Spleen (tissue), 7 donors: Measurements from ENCODE around the gene KDM5B.

Experiments
- POLR2A ChIP-seq, 3 donors: fragments of 450-650 bp; IDR thresholded peaks; one replicate each; pipeline ENCODE4 v1.5.1; 2017; ENCODE audit warnings: antibody characterized with exemption in 3 of 3, mild to moderate bottlenecking in 1 of 3
- POLR2AphosphoS5 ChIP-seq, 3 donors: sonication (generic); formaldehyde crosslinking; IDR thresholded peaks; one replicate each; pipeline ENCODE4 v1.5.1; 2017; ENCODE audit warnings: antibody characterized with exemption in 3 of 3
- TF ChIP-seq, protein P1 (sequence below), 11 experiments: fragments of 200-600 bp in 7 of 11; fragments of 450-650 bp in 4 of 11; sonication (generic) in 4 of 11; IDR thresholded peaks in 8 of 11; conservative IDR thresholded peaks in 3 of 11; 1 replicate in 7 of 11; 2 replicates in 4 of 11; pipeline versions ENCODE4 v1.4.0 to v1.8.0; 2016 to 2021; ENCODE audit warnings: antibody characterized with exemption in 11 of 11, inconsistent platforms in 4 of 11, mild to moderate bottlenecking in 1 of 11
- donor health status: DM: no; HTN: no; CAD: no; lungs with moderate emphysema.
- donor health status: DM: no; HTN: no; CAD: no.
- donor health status: DM: no; HTN: no; CAD: no.

- no peak for TF ChIP-seq POLR2A (IDR thresholded peaks at IDR 0.05)
- TF ChIP-seq, protein P1, sequence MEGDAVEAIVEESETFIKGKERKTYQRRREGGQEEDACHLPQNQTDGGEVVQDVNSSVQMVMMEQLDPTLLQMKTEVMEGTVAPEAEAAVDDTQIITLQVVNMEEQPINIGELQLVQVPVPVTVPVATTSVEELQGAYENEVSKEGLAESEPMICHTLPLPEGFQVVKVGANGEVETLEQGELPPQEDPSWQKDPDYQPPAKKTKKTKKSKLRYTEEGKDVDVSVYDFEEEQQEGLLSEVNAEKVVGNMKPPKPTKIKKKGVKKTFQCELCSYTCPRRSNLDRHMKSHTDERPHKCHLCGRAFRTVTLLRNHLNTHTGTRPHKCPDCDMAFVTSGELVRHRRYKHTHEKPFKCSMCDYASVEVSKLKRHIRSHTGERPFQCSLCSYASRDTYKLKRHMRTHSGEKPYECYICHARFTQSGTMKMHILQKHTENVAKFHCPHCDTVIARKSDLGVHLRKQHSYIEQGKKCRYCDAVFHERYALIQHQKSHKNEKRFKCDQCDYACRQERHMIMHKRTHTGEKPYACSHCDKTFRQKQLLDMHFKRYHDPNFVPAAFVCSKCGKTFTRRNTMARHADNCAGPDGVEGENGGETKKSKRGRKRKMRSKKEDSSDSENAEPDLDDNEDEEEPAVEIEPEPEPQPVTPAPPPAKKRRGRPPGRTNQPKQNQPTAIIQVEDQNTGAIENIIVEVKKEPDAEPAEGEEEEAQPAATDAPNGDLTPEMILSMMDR (IDR thresholded peaks at IDR 0.05 in 8 of 11, conservative IDR thresholded peaks at IDR 0.05 in 3 of 11), result no peak
- TF ChIP-seq POLR2AphosphoS5 (IDR thresholded peaks at IDR 0.05), result no peak
Observed at GRCh38 chr1:202754293-202754692, 53.9 kb downstream of the KDM5B start.
